ENCODE data around the gene COX7A2L.
"Not testable (repeated sequence)": the region's sequence is repeated elsewhere in the genome, so short reads cannot be mapped to it uniquely, and the experiment has no call there.

COX7A2L gene

GRCh38 chr2:42339191-42339912, 21.7 kb downstream of the COX7A2L start:
- no peak for DNase-seq (ENCODE audit: low read depth)

GRCh38 chr2:42338567-42339190, 22.3 kb downstream of the COX7A2L start:
- DNase-seq (ENCODE audit: low read depth) = no peak

- DNase-seq (ENCODE audit: low read depth) = no peak
Observed at GRCh38 chr2:42337846-42338566, 23.0 kb downstream of the COX7A2L start.

GRCh38 chr2:42337356-42337820, 23.6 kb downstream of the COX7A2L start:
- DNase-seq (ENCODE audit: low read depth) = no peak

GRCh38 chr2:42336361-42336965, 24.6 kb downstream of the COX7A2L start:
- DNase-seq (ENCODE audit: low read depth) = no peak

- no peak for DNase-seq (ENCODE audit: low read depth)
Observed at GRCh38 chr2:42335514-42336104, 25.4 kb downstream of the COX7A2L start.

- DNase-seq (ENCODE audit: low read depth) = not testable (repeated sequence)
Observed at GRCh38 chr2:42334865-42335264, 26.2 kb downstream of the COX7A2L start.

- no peak for DNase-seq (ENCODE audit: low read depth)
Observed at GRCh38 chr2:42334220-42334619, 26.8 kb downstream of the COX7A2L start.

GRCh38 chr2:42333579-42333978, 27.4 kb downstream of the COX7A2L start:
- no peak for DNase-seq (ENCODE audit: low read depth)

GRCh38 chr2:42332575-42332974, 28.4 kb downstream of the COX7A2L start:
- no peak for DNase-seq (ENCODE audit: low read depth)

- DNase-seq (ENCODE audit: low read depth) = no peak
Observed at GRCh38 chr2:42331569-42332284, 29.3 kb downstream of the COX7A2L start.

- DNase-seq (ENCODE audit: low read depth) = no peak
Observed at GRCh38 chr2:42329736-42330135, 31.3 kb downstream of the COX7A2L start.

- no peak for DNase-seq (ENCODE audit: low read depth)
Observed at GRCh38 chr2:42328923-42329322, 32.1 kb downstream of the COX7A2L start.

- DNase-seq (ENCODE audit: low read depth) = peak; percentile 48
Observed at GRCh38 chr2:42328148-42328833, 32.7 kb downstream of the COX7A2L start.

- no peak for DNase-seq (ENCODE audit: low read depth)
Observed at GRCh38 chr2:42327125-42327524, 33.9 kb downstream of the COX7A2L start.

GRCh38 chr2:42325609-42326008, 35.4 kb downstream of the COX7A2L start:
- DNase-seq (ENCODE audit: low read depth) = no peak

GRCh38 chr2:42324949-42325348, 36.1 kb downstream of the COX7A2L start:
- no peak for DNase-seq (ENCODE audit: low read depth)

- no peak for DNase-seq (ENCODE audit: low read depth)
Observed at GRCh38 chr2:42324244-42324643, 36.8 kb downstream of the COX7A2L start.

- DNase-seq (ENCODE audit: low read depth) = no peak
Observed at GRCh38 chr2:42321452-42322064, 39.5 kb downstream of the COX7A2L start.

- DNase-seq (ENCODE audit: low read depth) = no peak
Observed at GRCh38 chr2:42319265-42319664, 41.8 kb downstream of the COX7A2L start.

All from EH (cell line).